22Rv1 (cell line): ENCODE measurements around the gene DLL3.

Experiments
- H3K27ac ChIP-seq: fragments of 450-650 bp; 2 replicates; pipeline ENCODE4 v1.5.1; 2017
- CTCF ChIP-seq: fragments of 450-650 bp; IDR thresholded peaks from 2 replicates; pipeline ENCODE4 v1.5.1; 2017; ENCODE audit warnings: mild to moderate bottlenecking
- ZFX ChIP-seq: fragments of 450-650 bp; IDR thresholded peaks from 2 replicates; pipeline ENCODE4 v1.6.1; 2017; ENCODE audit warnings: antibody characterized with exemption, borderline replicate concordance

Gene DLL3

GRCh38 chr19:39479916-39480315 is 18.8 kb upstream of the DLL3 start:
- TF ChIP-seq CTCF (no peak), ZFX (no peak)
- H3K27ac ChIP-seq = peak overlapping the region; percentile 73

- TF ChIP-seq CTCF (no peak), ZFX (no peak)
- H3K27ac ChIP-seq = peak within 1 kb of the TSS; percentile 73
These were observed 18.2 kb upstream of the DLL3 start, which contains the start of gene TIMM50 for GRCh38 chr19:39480337-39481228. TSS of gene TIMM50 (plus strand) at chr19:39480838. CDS start at chr19:39480854, 16 bp downstream.

DNA sequence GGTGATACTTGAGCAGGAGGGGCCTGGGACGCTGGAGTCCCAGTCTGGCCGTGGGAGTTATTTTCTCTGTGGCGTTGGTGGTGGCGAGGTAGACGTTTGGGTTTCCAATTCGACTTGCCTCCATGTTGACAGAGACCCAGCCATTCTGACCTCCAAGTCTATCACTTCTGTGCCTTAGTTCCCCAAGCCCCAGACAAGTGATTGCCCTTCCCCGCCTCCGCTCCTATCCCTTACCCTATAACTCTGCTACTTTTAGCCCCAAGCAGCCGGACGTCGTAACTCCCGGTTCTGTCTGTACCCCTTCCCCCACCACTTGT is 17.6 kb upstream of the DLL3 start:
- peak overlapping the region; percentile 73 for H3K27ac ChIP-seq
- TF ChIP-seq ZFX (no peak), CTCF (no peak)

DNA sequence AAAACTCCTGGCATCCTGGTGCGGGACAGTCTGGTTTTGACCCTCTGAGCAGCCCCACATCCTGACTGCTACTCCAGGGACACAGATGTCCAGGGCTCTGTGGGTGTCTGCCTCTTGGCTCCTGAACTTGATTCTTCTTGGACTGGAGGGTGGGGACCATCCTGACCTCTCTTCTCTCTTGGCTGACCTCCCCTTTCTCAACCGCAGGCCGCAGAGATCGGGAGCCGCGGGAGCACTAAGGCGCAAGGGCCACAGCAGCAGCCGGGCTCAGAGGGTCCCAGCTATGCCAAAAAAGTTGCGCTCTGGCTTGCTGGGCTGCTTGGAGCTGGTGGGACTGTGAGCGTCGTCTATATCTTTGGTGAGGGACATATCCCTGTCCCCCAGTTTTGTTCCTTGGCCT is 17.1 kb upstream of the DLL3 start:
- TF ChIP-seq ZFX (no peak), CTCF (no peak)

DNA sequence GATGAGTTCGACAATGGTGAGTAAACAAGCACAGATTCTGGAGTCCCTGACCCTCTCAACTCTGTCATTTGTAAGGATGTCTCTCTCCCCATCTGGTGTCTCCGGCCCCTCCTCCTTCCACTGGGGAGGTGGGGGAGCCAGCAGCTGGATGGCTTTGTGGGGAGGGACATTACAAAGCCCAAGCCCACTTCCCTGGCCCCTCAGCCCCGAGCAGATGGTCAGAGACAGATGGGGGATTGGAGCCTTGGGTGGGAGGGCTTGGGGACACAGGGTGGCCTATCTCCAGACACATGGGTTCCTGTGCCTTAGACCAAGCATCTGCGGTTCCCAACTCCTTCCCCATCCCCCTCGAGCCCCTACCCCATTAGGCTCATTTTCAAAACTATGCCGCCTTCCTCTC is 15.6 kb upstream of the DLL3 start:
- H3K27ac ChIP-seq = no peak overlapping the region

More for the DNA sequence above, 17.1 kb upstream of the DLL3 start:
- H3K27ac ChIP-seq = peak overlapping the region; percentile 73

DNA sequence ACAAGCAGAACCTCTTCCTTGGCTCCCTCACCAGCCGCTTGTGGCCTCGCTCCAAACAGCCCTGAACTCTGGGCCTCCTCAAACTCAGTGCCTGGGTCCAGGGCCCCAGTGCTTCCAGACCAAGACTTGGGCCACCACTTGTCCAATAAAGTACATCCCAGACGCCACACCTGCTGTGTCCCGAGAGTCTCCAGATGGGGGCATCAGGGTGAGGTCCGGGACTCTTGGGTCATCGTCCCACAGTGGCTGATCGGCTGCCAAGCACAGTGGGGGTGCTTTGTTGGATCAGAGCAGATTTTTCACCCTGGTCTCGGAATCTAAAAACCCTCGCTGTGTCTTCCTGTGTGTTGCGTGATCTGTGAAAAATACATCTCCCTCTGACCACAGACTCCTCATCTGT is 9.0 kb upstream of the DLL3 start:
- TF ChIP-seq ZFX (no peak), CTCF (no peak)

More for the DNA sequence above, 15.6 kb upstream of the DLL3 start:
- TF ChIP-seq CTCF (no peak), ZFX (no peak)

DNA sequence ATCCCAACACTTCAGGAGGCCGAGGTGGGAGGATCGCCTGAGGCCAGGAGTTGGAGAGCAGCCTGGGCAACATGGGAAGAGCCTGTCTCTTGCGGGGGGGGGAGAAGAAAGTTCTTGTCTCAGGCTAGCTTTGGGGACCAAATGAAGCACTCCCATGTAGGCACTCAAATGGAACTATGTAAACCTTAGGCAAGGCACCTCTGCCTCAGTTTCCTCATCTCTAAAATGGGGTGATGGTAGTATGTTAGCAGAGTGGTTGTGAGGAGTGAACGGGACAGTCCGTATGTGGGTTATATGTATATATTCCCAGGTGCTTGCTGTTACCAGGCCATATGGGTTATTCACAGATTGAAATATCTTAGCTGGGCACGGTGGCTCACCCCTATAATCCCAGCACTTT is 6.5 kb upstream of the DLL3 start:
- TF ChIP-seq CTCF = no peak
- TF ChIP-seq ZFX = no peak
- no peak overlapping the region for H3K27ac ChIP-seq

More for the DNA sequence above, 9.0 kb upstream of the DLL3 start:
- no peak overlapping the region for H3K27ac ChIP-seq
